Measurements from ENCODE around the gene TSSK6.
A peak's percentile ranks its signal among the peaks of the same experiment; 100 is the strongest.

TSSK6 gene

DNA sequence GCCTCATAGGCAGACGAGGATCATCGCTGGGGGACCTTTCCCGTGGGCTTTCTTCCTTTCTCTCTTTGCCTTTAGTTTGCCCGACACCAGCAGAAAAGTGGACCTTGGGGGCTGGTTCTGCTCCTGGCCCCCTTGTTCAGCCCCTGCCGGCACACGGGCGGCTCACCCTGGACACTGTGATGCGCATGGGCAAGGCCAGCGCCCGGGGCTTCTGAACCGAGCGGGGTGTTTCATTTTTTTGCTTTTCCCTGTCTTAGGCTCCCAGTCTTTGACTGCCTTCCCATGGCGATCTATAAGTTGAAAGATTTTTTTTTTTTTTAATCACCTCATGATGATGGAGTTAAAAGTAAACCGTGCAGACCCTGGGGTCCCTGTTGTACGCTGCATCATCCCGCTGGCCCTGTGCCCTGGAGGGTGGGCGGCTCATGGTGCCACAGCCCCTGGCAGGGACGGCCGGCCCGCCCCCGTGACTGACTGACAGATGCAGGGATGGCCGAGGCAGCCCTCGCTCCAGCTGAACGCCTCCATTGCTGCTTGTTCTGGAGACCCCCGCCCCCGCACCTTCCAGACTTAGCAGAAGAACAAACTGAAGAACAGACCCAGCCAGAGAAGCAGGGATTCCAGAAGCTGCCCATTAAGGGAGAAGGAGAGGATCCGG, 9.6 kb downstream of the TSSK6 start:
- no peak for DNase-seq (ENCODE audit: low read depth in 3 of 3)

DNA sequence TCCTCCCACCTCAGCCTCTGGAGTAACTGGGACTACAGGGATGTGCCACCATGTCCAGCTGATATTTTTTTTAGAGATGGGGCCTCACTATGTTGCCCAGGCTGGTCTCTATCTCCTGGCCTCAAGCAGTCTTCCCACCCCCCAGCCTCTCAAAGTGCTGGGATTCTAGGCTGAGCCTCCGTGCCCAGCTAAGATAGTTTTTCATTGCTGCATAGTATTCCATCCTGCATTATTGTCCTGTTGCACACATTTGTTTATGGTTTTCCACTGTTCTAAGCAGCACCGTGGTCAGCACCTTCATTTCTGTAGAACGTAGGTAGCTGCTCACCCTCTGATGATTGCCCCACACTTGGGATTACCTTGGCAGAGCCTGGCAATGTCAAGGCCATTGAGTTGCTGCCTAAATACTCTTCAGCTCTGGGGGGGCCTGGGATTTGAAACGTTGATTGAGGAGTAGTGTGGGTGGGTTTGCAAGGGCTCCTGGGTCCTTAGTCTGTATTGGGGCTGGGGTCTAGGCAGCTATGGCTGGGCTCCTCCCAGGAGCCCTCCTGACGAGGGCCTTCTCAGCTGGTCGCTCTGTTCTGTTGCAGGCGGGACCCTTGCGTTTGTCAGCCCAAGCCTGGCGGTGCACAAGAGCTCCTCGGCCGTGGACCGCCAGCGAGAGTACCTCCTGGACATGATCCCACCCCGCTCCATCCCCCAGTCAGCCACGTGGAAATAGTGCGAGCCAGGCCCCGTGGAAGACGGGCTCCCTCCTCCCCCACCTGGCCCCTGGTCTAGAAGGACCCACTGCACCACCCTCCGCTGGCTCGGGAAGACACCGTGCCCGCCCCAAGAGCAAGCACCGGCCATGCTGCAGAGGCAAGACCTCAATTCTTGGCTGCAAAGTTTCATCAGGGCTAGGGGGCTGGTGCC, 10.3 kb downstream of the TSSK6 start:
- DNase-seq (ENCODE audit: low read depth in 3 of 3): no peak

DNA sequence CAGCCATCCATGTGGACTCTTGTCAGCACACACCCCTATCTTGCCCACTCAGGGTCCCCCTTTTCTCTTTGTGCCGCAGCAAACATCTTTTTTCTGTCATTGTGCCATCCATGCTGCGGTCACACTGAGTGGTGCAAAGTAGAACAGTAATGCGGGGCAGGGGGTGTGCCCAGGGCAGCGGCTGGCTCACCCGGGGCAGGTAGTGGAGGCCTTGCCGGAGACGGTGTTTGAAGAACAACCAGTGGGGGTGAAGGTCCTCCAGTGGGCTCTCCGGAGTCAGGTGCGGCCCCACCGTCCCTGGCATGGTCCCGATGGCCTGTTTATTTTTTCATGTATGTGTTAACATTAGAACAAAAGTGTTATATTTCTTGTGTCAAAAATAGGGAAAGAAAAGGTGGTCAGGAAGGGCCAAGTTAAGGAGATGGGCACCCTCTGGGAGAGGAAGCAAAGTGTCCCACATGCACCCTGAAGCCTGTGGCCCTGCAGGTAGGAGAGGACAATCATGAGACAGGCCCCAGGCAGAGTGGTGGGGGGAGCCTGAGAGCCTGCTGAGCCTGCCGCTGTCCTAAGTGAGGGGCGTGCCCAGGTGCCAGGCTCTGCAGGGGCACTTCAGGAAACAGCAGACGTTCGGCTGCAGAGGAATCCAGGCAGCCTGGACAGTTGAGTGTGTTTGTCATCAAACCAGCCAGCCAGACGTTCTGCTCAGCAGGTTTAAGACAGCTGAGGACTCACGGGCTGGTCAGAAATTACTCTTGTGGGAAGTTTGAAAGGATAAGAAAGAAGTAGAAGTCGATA, 12.3 kb downstream of the TSSK6 start:
- no peak for DNase-seq (ENCODE audit: low read depth in 3 of 3)

DNA sequence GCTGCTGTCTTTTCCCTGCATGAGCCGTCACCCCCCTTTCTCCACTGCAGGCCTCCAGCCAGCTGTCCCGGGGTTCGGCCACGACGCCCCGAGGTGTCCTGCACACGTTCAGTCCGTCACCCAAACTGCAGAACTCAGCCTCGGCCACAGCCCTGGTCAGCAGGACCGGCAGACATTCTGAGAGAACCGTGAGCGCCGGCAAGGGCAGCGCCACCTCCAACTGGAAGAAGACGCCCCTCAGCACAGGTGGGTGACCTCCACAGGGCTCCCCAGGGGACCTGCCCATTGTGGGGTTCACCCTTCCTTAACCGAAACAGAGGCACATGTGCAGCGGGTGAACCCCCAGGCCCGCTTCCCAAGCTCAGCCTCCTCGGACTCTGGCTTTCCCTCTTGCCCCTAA, 13.1 kb downstream of the TSSK6 start:
- DNase-seq (ENCODE audit: low read depth in 3 of 3): no peak

DNA sequence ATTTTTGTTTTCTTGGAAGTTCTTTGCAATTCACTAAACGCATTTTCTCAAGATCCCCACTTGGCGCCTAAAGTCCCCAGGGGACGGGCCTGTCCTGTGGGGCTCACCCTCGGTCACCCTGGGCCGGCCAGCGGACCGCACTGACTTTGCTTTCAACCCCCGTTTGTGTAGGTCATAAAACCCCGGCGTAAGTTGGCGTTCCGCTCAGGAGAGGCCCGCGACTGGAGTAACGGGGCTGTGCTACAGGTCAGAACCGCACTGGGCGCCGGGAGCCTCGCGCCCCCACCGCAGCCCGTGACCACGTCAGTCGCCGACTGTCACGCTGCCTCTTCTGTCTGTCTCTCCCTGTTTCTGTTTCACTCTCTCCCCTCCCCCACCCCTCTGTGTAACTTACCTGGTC, 13.6 kb downstream of the TSSK6 start:
- DNase-seq (ENCODE audit: low read depth in 3 of 3): no peak

DNA sequence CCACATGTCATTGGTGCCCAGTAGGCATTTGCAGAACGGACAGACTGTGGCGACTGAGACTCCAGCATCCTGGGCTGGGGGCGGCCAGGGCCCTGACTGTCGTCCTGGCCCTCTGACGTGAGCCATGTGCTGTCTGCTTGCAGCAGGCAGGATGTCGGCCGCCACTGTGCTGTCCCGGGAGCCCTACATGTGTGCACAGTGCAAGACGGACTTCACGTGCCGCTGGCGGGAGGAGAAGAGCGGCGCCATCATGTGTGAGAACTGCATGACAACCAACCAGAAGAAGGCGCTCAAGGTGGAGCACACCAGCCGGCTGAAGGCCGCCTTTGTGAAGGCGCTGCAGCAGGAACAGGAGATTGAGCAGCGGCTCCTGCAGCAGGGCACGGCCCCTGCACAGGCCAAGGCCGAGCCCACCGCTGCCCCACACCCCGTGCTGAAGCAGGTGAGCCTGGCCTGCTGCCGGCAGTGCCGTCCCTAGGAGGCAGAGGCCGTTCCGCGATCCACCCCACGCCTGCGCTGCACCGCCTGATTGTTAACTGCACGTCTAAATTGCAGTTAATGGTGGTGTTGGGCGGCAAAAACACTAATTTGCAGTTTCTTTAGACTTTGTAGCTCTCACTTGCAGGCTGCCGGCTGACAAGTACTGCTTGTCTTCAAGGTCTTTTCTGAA, 14.2 kb downstream of the TSSK6 start:
- no peak for DNase-seq (ENCODE audit: low read depth in 3 of 3)

DNA sequence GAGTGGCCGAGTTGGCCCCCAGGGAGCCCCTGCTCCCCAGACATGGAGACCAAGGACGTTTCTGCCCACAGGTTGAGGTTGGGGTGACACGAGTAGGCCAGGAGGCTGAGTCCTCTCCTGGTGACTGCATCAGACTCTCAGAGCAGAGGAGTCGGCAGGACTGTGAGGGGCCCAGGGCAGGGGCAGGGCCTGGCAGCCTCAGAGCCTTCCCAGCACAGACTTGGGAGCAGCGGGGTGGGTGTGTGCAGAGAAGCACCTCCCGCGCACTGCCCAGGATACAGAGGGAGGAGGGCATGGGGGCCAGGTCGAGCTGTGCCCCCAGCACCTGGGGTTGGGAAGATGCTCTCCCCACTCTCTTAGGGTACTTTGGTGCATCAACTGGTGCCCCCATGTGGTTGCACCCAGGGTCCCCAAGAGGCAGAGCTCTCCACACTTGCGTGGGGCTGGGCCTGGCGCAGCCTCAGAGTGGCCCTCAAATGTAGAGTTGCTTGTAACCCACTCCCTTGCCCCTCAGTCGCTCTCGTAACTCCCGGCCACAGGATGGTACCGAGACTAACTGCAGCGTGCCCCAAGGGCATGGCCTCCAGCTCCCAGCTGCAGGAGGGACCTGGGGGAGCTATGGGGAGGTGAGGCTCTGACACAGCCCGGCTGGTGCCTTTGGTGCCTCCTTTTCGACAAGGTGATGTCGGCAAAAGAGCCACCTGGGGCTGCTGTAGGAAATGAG, 15.9 kb downstream of the TSSK6 start:
- no peak for DNase-seq (ENCODE audit: low read depth in 3 of 3)

DNA sequence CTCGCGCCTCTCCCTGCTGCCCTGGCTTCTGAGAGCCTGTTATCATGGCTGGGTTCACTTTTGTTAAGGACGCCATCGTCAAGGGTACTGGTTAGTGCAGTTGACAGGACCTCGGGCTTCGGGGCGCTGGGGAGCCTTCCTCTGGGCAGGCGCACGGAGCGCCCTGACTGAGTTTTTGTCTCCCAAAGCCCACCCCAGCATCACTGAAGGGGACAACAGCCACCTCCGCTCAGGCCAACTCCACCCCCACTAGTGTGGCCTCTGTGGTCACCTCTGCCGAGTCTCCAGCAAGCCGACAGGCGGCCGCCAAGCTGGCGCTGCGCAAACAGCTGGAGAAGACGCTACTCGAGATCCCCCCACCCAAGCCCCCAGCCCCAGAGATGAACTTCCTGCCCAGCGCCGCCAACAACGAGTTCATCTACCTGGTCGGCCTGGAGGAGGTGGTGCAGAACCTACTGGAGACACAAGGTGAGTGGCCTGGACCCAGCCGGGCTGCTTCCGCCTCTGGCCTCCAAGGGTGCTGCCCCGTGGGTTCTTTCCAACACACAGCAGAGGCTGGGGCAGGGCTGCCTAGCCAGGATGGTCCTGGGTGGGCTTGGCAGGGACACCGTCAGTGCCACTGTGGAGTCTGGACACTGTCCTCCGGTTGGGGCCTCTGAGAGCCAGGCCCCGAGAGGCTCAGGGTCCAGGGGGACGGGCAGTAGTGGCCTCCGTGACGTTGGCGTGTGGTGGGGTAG, 16.9 kb downstream of the TSSK6 start:
- no peak for DNase-seq (ENCODE audit: low read depth in 3 of 3)

DNA sequence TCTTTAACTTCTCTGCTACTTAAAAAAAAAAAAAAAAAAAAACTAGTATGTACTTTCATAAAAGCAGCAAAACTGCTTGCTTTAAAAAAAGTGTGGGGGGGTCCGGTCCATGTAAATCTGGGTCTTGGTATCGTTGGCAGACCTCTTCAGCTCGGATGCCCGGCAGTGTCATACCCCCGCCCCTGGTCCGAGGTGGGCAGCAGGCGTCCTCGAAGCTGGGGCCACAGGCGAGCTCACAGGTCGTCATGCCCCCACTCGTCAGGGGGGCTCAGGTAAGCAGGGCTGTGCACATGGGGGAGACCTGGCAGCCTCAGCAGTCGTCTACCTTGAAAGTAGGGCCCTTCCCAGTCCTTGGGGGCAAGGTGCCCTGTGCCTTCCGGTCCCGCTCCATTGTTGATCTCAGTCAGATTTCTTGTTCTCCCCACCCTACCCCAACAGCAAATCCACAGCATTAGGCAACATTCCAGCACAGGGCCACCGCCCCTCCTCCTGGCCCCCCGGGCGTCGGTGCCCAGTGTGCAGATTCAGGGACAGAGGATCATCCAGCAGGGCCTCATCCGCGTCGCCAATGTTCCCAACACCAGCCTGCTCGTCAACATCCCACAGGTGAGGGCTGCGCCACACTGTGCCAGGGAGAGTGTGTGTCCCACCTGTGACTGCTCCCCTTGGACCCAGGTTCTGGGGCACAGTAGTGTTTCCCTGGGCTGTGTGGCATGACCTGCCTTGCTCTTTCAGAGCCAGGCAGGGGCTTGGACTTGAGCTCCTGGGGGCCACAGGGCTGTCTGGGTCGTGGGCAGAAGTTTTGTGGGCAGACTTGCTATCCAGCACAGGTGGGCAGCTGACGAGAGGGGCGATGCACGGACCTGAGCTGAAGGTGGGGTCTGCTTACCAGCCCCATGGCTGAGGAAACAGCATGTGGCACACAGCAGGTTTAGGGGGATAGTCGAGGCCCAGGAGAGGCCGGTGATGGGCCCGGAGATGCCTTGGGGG, 19.4 kb downstream of the TSSK6 start:
- no peak for DNase-seq (ENCODE audit: low read depth in 3 of 3)

DNA sequence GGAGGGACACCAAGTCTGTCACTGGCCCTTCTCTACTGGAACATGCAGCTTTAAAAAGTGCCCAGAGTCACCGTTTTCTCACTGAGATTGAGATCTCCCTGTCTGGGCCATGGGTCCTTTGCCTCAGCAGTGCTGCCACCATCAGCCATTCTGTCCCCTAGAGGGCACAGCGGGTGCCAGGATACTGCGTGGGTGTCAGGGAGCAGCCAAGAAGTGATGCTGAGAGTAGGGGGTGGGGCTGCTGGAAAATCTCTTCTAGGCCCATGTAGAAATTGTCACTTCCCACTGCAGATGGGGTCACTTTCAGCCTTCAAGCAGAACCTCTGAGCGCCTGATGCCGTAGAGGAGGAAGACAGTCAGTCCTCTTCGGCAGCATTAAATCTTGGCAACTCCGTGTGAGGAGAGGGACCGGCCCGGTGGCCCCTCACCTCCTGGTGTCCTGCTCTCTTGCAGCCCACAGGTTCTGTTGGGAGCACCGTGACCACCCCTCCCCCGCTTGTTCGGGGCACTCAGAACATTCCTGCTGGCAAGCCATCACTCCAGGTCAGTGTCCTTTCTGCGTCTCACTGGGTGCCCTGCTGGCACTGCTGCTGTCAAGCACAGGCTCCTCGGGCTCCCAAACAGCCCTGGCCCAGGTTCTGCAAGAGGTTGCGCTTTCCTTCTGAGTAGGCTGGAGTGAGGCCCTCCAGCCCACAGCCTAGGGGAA, 21.4 kb downstream of the TSSK6 start:
- DNase-seq (ENCODE audit: low read depth in 3 of 3): no peak

DNA sequence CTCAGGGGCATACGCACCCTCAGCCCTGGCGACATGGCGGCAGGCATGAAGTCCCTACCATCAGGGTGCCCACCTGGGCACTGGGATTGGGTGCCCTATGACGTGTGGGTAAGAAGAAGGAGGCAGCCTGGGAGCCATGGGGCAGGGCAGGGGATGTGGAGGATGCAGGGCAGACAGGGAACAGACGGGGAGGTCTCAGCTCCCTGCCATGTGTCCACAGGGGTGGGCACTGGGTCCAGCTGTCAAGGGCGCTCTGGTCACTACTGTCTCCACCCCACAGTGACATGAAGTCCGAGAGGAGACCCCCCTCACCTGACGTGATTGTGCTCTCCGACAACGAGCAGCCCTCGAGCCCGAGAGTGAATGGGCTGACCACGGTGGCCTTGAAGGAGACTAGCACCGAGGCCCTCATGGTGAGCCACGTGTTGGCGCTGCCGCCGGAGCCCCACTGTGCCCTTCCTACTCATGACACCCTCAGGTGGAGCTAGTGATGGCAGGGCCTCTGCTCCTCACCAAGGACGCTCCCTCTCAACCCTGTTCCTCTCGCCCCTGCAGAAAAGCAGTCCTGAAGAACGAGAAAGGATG, 23.2 kb downstream of the TSSK6 start:
- no peak for DNase-seq (ENCODE audit: low read depth in 3 of 3)

DNA sequence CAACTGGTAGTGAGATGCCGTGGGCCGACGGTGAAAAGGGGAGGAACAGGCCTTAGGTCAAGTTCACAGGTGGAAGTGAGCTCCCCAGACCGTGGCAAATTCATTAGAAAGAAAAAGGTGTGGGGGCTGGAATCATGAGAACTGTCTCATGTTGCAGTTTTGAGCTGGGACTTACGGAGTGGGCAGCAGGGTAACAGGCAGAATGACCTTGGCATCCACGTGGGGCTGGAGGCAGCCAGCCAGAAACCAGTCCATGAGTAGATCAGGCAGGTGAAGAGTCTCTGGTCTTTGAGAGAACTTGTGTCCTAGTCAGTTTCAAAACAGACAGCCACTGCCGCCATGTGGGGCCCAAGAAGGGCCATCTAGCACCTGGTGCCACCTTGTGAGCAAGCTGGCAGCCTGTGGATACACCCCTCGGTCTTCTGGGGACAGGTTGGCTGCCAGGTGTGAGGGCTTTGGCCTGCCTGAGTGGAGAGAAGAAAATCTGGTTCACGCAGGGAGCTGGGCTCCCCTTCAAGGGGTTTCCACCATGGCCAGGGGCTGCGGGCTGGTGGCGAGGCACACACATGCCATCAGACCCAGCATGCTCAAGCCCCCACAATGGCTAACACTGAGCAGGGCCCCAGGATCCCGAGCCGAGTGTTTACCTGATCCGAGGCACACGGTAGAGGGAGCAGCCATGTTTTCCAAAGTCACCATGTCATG, 23.9 kb downstream of the TSSK6 start:
- DNase-seq (ENCODE audit: low read depth in 3 of 3): no peak

DNA sequence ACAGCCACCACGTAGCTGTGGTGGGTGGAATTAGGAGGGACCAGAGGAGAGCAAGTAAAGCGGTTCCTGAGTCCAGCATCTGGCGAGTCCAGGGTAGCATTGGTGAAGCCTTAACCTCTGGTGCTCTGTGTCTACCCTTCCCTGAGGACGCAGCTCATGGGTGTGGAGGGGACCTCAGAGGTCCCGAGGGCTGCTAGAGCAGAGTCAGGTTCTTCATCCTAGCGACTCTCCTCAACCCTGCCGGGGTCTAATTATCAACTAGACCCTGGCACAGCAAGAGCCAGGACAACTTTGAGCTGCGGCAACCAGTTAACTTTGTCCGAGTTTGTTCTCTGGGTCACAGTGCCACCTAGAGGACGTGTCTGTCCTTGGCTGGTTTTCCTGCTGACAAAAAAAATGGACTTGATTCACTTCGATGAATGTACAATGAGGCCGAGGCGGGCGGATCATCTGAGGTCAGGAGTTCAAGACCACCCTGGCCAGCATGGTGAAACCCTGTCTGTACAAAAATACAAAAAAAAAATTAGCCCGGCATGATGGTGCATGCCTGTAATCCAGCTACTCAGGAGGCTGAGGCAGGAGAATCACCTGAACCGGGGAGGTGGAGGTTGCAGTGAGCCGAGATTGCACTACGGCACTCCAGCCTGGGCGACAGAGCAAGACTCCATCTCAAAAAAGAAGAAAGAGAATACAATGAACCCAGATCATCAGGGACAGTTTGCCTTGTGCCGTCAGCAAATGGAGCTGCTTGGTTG, 25.0 kb downstream of the TSSK6 start:
- peak; percentile 65 to 81 (median 68) for DNase-seq (ENCODE audit: low read depth in 3 of 3)

DNA sequence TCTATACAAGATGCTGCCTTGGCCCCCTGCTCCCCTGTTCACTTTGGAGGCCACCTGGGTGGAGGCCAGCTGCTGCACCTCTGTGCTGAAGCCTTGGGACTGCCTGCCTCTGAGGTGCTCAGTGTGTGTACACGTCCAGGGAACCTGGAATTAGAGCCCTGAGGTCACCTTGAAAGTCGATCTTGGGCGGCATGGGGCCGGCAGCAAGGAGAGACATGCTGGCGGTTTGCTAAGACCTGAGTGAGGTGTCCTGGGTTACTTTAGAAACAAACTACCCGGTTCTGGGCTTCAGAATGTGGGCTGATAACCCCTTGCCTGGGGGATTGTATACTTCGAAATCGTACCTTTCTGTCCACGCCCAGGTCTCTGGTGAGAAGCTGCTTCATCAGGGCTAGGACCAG, 25.5 kb downstream of the TSSK6 start:
- DNase-seq (ENCODE audit: low read depth in 3 of 3): no peak

DNA sequence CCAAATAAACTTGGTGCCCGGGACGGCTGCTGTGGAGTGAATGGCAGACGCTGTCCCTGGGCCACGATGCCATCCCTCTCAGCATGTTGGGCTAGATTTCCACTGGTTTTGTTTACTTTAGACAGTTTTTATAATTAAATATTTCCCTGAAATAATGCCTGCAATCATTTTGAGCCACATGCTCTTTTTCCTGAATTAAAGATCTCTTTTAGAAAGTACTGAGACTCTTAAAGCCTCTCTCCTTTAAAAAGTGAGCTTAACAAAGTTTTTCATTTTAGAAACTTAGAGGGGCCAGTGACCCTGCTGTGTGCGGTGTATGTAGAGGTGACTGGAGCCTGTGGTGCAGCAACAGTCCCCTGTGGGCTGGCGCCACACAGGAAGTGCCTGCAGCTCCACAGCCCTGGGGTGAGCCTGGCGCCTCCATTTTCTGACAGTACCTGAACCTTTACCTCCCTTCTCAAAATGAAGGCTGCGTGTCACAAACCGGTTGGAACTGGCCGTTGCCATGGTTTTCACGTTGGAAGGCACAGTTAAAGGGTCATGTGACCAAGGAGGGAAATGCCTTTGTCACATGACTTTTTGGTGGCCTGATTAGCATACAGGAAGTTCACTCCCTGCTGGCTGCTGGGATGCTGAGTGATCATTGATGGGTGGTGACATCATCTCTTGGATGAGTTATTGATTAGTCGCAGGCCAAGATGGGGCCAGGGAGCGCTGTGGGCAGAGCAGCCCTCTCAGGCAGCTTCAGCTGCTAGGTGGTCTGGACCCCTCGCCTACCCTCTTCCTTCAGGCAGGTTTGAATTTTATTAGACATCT, 26.3 kb downstream of the TSSK6 start:
- peak; percentile 74 to 85 (median 81) for DNase-seq (ENCODE audit: low read depth in 3 of 3)
